WTC11 (cell line): ENCODE data around the gene ST8SIA6. TPM values are rescaled to one million over a fixed set of nuclear protein-coding genes. Genes with fewer than 3 reads are reported as not detected.

Experiments
- ATAC-seq: fragments of 200-7000 bp; cut with Tn5 transposase; 2 replicates; pipeline ENCODE4 v1.10.0; 2021; ENCODE audit warnings: mild to moderate bottlenecking, moderate library complexity
- CTCF ChIA-PET: fragments of 300-600 bp; sonication (Branson Sonifier 250); formaldehyde crosslinking; loops from one replicate; lab custom pipeline; 2021; ENCODE audit warnings: antibody characterized with exemption; lab: Charles Lee
- POLR2A ChIA-PET: fragments of 350-600 bp; sonication (Branson Sonifier 250); formaldehyde crosslinking; loops from one replicate; lab custom pipeline; 2021; ENCODE audit warnings: antibody characterized with exemption; lab: Charles Lee
- DNase-seq: peaks from one replicate; pipeline ENCODE4 v3.0.0; 2021; ENCODE audit warnings: low spot score
- H3K27ac Mint-ChIP-seq: 2 replicates; pipeline ENCODE4 v1.8.0; 2021; ENCODE audit warnings: mixed read lengths
- H3K27me3 Mint-ChIP-seq: 2 replicates; pipeline ENCODE4 v1.8.0; 2021; ENCODE audit warnings: low read depth, mild to moderate bottlenecking, moderate library complexity, mixed read lengths
- H3K36me3 Mint-ChIP-seq: 2 replicates; pipeline ENCODE4 v1.8.0; 2021; ENCODE audit warnings: mixed read lengths
- H3K4me1 Mint-ChIP-seq: 2 replicates; pipeline ENCODE4 v1.8.0; 2022; ENCODE audit warnings: mixed read lengths
- H3K4me3 Mint-ChIP-seq: 2 replicates; pipeline ENCODE4 v1.8.0; 2021; ENCODE audit warnings: mild to moderate bottlenecking, moderate library complexity, mixed read lengths
- H3K9me3 Mint-ChIP-seq: 2 replicates; pipeline ENCODE4 v1.8.0; 2021; ENCODE audit warnings: mixed read lengths
- ARID4B ChIP-seq: sonication (generic); formaldehyde crosslinking; IDR thresholded peaks from 2 replicates; pipeline ENCODE4 v1.8.0; 2023; ENCODE audit warnings: missing genetic modification reagents, mild to moderate bottlenecking, borderline replicate concordance
- ATF1 ChIP-seq: sonication (generic); formaldehyde crosslinking; IDR thresholded peaks from 2 replicates; pipeline ENCODE4 v1.8.1; 2023; ENCODE audit warnings: mild to moderate bottlenecking, moderate library complexity, missing genetic modification reagents
- FOXJ3 ChIP-seq: sonication (generic); formaldehyde crosslinking; IDR thresholded peaks from 2 replicates; pipeline ENCODE4 v1.9.0; 2021; ENCODE audit warnings: missing genetic modification reagents, mild to moderate bottlenecking, borderline replicate concordance
- FOXP1 ChIP-seq: sonication (generic); formaldehyde crosslinking; IDR thresholded peaks from 2 replicates; pipeline ENCODE4 v1.8.0; 2022; ENCODE audit warnings: missing genetic modification reagents, mild to moderate bottlenecking, moderate library complexity, borderline replicate concordance
- FOXP4 ChIP-seq: sonication (generic); formaldehyde crosslinking; IDR thresholded peaks from 2 replicates; pipeline ENCODE4 v1.8.0; 2022; ENCODE audit warnings: mild to moderate bottlenecking, missing genetic modification reagents
- JUN ChIP-seq: sonication (generic); formaldehyde crosslinking; IDR thresholded peaks from 2 replicates; pipeline ENCODE4 v1.8.0; 2023; ENCODE audit warnings: mild to moderate bottlenecking, missing genetic modification reagents
- MLX ChIP-seq: sonication (generic); formaldehyde crosslinking; IDR thresholded peaks from 2 replicates; pipeline ENCODE4 v1.8.1; 2023; ENCODE audit warnings: mild to moderate bottlenecking, missing genetic modification reagents, moderate library complexity
- MXD4 ChIP-seq: fragments of 250-450 bp; sonication (Bioruptor Pico); IDR thresholded peaks from 2 replicates; pipeline ENCODE4 v1.8.0; 2021; ENCODE audit warnings: mild to moderate bottlenecking, moderate library complexity, borderline replicate concordance
- MYBL2 ChIP-seq: sonication (generic); formaldehyde crosslinking; IDR thresholded peaks from 2 replicates; pipeline ENCODE4 v1.8.1; 2023; ENCODE audit warnings: mild to moderate bottlenecking, moderate library complexity, missing genetic modification reagents
- NFATC4 ChIP-seq: fragments of 250-450 bp; sonication (Bioruptor Pico); IDR thresholded peaks from 2 replicates; pipeline ENCODE4 v1.9.0; 2021; ENCODE audit warnings: mild to moderate bottlenecking
- NR2C2 ChIP-seq: sonication (generic); formaldehyde crosslinking; IDR thresholded peaks from 2 replicates; pipeline ENCODE4 v1.8.0; 2022; ENCODE audit warnings: mild to moderate bottlenecking, missing genetic modification reagents
- NR3C1 ChIP-seq: sonication (generic); formaldehyde crosslinking; conservative IDR thresholded peaks from 2 replicates; pipeline ENCODE4 v1.8.1; 2023; ENCODE audit warnings: low read depth, mild to moderate bottlenecking, missing genetic modification reagents
- PREB ChIP-seq: sonication (generic); formaldehyde crosslinking; IDR thresholded peaks from 2 replicates; pipeline ENCODE4 v1.8.1; 2022; ENCODE audit warnings: mild to moderate bottlenecking, missing genetic modification reagents, moderate library complexity, borderline replicate concordance
- PRRX2 ChIP-seq: fragments of 250-450 bp; sonication (Bioruptor Pico); IDR thresholded peaks from 2 replicates; pipeline ENCODE4 v1.8.0; 2021; ENCODE audit warnings: mild to moderate bottlenecking
- TEAD4 ChIP-seq: sonication (generic); formaldehyde crosslinking; IDR thresholded peaks from 2 replicates; pipeline ENCODE4 v1.8.0; 2022; ENCODE audit warnings: mild to moderate bottlenecking, missing genetic modification reagents
- ZNF281 ChIP-seq: sonication (generic); formaldehyde crosslinking; IDR thresholded peaks from 2 replicates; pipeline ENCODE4 v1.8.0; 2023; ENCODE audit warnings: mild to moderate bottlenecking, missing genetic modification reagents
- ZNF396 ChIP-seq: fragments of 250-450 bp; sonication (Bioruptor Pico); IDR thresholded peaks from 2 replicates; pipeline ENCODE4 v1.8.0; 2021; ENCODE audit warnings: mild to moderate bottlenecking, moderate library complexity, borderline replicate concordance
- ZNF416 ChIP-seq: fragments of 250-450 bp; sonication (Bioruptor Pico); IDR thresholded peaks from 2 replicates; pipeline ENCODE4 v1.9.0; 2021; ENCODE audit warnings: mild to moderate bottlenecking, inconsistent platforms
- ZSCAN18 ChIP-seq: fragments of 250-450 bp; sonication (Bioruptor Pico); IDR thresholded peaks from 2 replicates; pipeline ENCODE4 v2.1.2; 2022; ENCODE audit warnings: mild to moderate bottlenecking, moderate library complexity
- total RNA-seq: library from RNA; stranded (reverse); gene quantifications from 3 replicates; pipeline ENCODE4 v1.2.3, GENCODE V29; 2021

The ST8SIA6 gene
- total RNA-seq, 1 experiment from 2014 or later, result 3.5 TPM

- POLR2A ChIA-PET, result no interaction called here
- ATAC-seq (no peak), DNase-seq (no peak)
- TF ChIP-seq NR3C1 (CRISPR knock-in tag) (no peak), FOXJ3 (no peak), PRRX2 (CRISPR knock-in tag) (no peak), TEAD4 (CRISPR knock-in tag) (no peak), MLX (CRISPR knock-in tag) (no peak), NFATC4 (CRISPR knock-in tag) (no peak), FOXP4 (CRISPR knock-in tag) (no peak), ZNF281 (CRISPR knock-in tag) (no peak), JUN (no peak)
- Mint-ChIP-seq H3K27ac (no peak overlapping the region), H3K27me3 (peaks cover 39% of the 10 kb centered on the region), H3K4me3 (peak overlapping the region; percentile 14; the same call in 1 of the 2 replicates), H3K9me3 (peaks cover 10% of the 10 kb centered on the region), H3K4me1 (peaks cover 23% of the 10 kb centered on the region), H3K36me3 (peaks cover 12% of the 10 kb centered on the region)
- CTCF ChIA-PET, result no interaction called here
Observed at GRCh38 chr10:17457083-17457482, 2.7 kb upstream of the ST8SIA6 start.

GRCh38 chr10:17456032-17456548 lies 1.7 kb upstream of the ST8SIA6 start:
- ATAC-seq (no peak), DNase-seq (no peak)
- CTCF ChIA-PET, result no interaction called here
- Mint-ChIP-seq H3K27me3 (peaks cover 40% of the 10 kb centered on the region), H3K4me1 (peaks cover 32% of the 10 kb centered on the region), H3K27ac (no peak overlapping the region), H3K4me3 (no peak overlapping the region; the same call in 1 of the 2 replicates), H3K36me3 (peaks cover 12% of the 10 kb centered on the region), H3K9me3 (peaks cover 10% of the 10 kb centered on the region)
- TF ChIP-seq NFATC4 (CRISPR knock-in tag), result no peak
- POLR2A ChIA-PET, result no interaction called here

- H3K9me3 Mint-ChIP-seq, result peaks cover 11% of the 10 kb centered on the region
- no peak overlapping the region for H3K27ac Mint-ChIP-seq
- H3K4me3 Mint-ChIP-seq, result peak overlapping the region; percentile 76
- H3K36me3 Mint-ChIP-seq, result peaks cover 19% of the 10 kb centered on the region
- ATAC-seq, result no peak
- ChIA-PET POLR2A (no interaction called here), CTCF (interaction anchor here (0.6 to 1.3 kb wide), 3 partner anchors 10 to 79 kb away, joined by 3 to 4 read pairs (median 3); no protein-coding TSS in a partner anchor)
- H3K4me1 Mint-ChIP-seq, result peaks cover 38% of the 10 kb centered on the region
- DNase-seq, result no peak
- peaks cover 40% of the 10 kb centered on the region for H3K27me3 Mint-ChIP-seq
- TF ChIP-seq ATF1 (CRISPR knock-in tag) (no peak), MYBL2 (CRISPR knock-in tag) (no peak), PREB (CRISPR knock-in tag) (no peak), FOXJ3 (no peak), ARID4B (CRISPR knock-in tag) (no peak), ZNF396 (CRISPR knock-in tag) (no peak), ZSCAN18 (CRISPR knock-in tag) (no peak), NFATC4 (CRISPR knock-in tag) (no peak), TEAD4 (CRISPR knock-in tag) (no peak), ZNF416 (CRISPR knock-in tag) (no peak), MXD4 (CRISPR knock-in tag) (no peak), FOXP1 (CRISPR knock-in tag) (no peak), NR2C2 (no peak)
Observed at GRCh38 chr10:17455015-17455520, 673 bp upstream of the ST8SIA6 start.
